SKM-1 treated with dmso at 0.1 percent for 144 hours (cell line): ENCODE measurements around the gene PCCA.
A peak's percentile ranks its signal among the peaks of the same experiment; 100 is the strongest.
"Not testable (repeated sequence)": the region's sequence is repeated elsewhere in the genome, so short reads cannot be mapped to it uniquely, and the experiment has no call there.

Source experiments
- DNase-seq: peaks from one replicate; lab custom pipeline; 2025; ENCODE audit not compliant: unreplicated experiment; lab: John Stamatoyannopoulos, UW

PCCA gene

GRCh38 chr13:100088644-100089464 is at the start of gene PCCA:
Gene PCCA (plus strand): TSS chr13:100089093. CDS start chr13:100089121, 28 bp downstream.
- peak; percentile 91 for DNase-seq

- DNase-seq: no peak
Measured at GRCh38 chr13:100039740-100040139, 49.2 kb upstream of the PCCA start.

- no peak for DNase-seq
Measured at GRCh38 chr13:100040196-100040595, 48.7 kb upstream of the PCCA start.

GRCh38 chr13:100044936-100045335 is 44.0 kb upstream of the PCCA start:
- no peak for DNase-seq

- no peak for DNase-seq
Measured at GRCh38 chr13:100045355-100045754, 43.5 kb upstream of the PCCA start.

GRCh38 chr13:100051070-100051469 is 37.8 kb upstream of the PCCA start:
- DNase-seq: no peak

- DNase-seq: no peak
Measured at GRCh38 chr13:100059827-100060226, 29.1 kb upstream of the PCCA start.

GRCh38 chr13:100063333-100063732 is 25.6 kb upstream of the PCCA start:
- DNase-seq: no peak

- no peak for DNase-seq
Measured at GRCh38 chr13:100063906-100064305, 25.0 kb upstream of the PCCA start.

GRCh38 chr13:100068133-100068931 is 20.6 kb upstream of the PCCA start:
- no peak for DNase-seq

GRCh38 chr13:100069278-100069677 is 19.6 kb upstream of the PCCA start:
- DNase-seq: no peak

- DNase-seq: no peak
Measured at GRCh38 chr13:100075700-100076587, 12.9 kb upstream of the PCCA start.

GRCh38 chr13:100079003-100079402 is 9.9 kb upstream of the PCCA start:
- not testable (repeated sequence) for DNase-seq

GRCh38 chr13:100083401-100083800 is 5.5 kb upstream of the PCCA start:
- DNase-seq: not testable (repeated sequence)

- DNase-seq: no peak
Measured at GRCh38 chr13:100088273-100088643, 635 bp upstream of the PCCA start.

- DNase-seq: no peak
Measured at GRCh38 chr13:100089465-100090032, 656 bp downstream of the PCCA start.

- no peak for DNase-seq
Measured at GRCh38 chr13:100090861-100091260, 2.0 kb downstream of the PCCA start.

GRCh38 chr13:100091391-100091790 is 2.5 kb downstream of the PCCA start:
- DNase-seq: no peak

- not testable (repeated sequence) for DNase-seq
Measured at GRCh38 chr13:100092273-100092672, 3.4 kb downstream of the PCCA start.

GRCh38 chr13:100095498-100095897 is 6.6 kb downstream of the PCCA start:
- no peak for DNase-seq

- DNase-seq: no peak
Measured at GRCh38 chr13:100096526-100096925, 7.6 kb downstream of the PCCA start.
